HCT116 (cell line): ENCODE measurements around the gene ATL1.

Source experiments
- CEBPB ChIP-seq: IDR thresholded peaks from 2 replicates; pipeline ENCODE4 v1.6.1; 2012; ENCODE audit warnings: low read depth
- CTCF ChIP-seq, 3 experiments: fragments of 200-600 bp in 1 of 3; sonication (generic) in 1 of 3; IDR thresholded peaks in 2 of 3; conservative IDR thresholded peaks in 1 of 3; 2 replicates each; pipeline ENCODE4 v1.5.1; 2012 to 2017; ENCODE audit warnings: low read depth in 2 of 3, low read length in 2 of 3, antibody characterized with exemption in 1 of 3, borderline replicate concordance in 1 of 3, control low read depth in 1 of 3, mild to moderate bottlenecking in 1 of 3, mixed read lengths in 1 of 3, mixed run types in 1 of 3, moderate library complexity in 1 of 3; ENCODE audit not compliant: insufficient read depth in 1 of 3
- EZH2 ChIP-seq: fragments of 200-600 bp; sonication (generic); IDR thresholded peaks from 2 replicates; pipeline ENCODE4 v1.6.1; 2017; ENCODE audit warnings: antibody characterized with exemption, mixed run types
- EZH2phosphoT487 ChIP-seq: fragments of 200-600 bp; IDR thresholded peaks from 2 replicates; pipeline ENCODE4 v1.6.1; 2018; ENCODE audit warnings: antibody characterized with exemption, borderline replicate concordance
- JUND ChIP-seq: IDR thresholded peaks from 2 replicates; pipeline ENCODE4 v1.6.1; 2012
- POLR2A ChIP-seq: IDR thresholded peaks from 2 replicates; pipeline ENCODE4 v1.7.0; 2011; ENCODE audit warnings: borderline replicate concordance; ENCODE audit not compliant: insufficient read depth, insufficient read length; ENCODE audit errors: extremely low read depth
- POLR2AphosphoS5 ChIP-seq: IDR thresholded peaks from 2 replicates; pipeline ENCODE4 v1.6.1; 2011; ENCODE audit warnings: mild to moderate bottlenecking, low read depth, low read length, moderate library complexity
- RAD21 ChIP-seq: IDR thresholded peaks from 2 replicates; pipeline ENCODE4 v1.6.1; 2012; ENCODE audit warnings: low read depth, mild to moderate bottlenecking
- REST ChIP-seq: IDR thresholded peaks from 2 replicates; pipeline ENCODE4 v1.6.1; 2012; ENCODE audit warnings: low read depth
- TCF7L2 ChIP-seq: IDR thresholded peaks from 2 replicates; pipeline ENCODE4 v1.7.0; 2011; ENCODE audit warnings: borderline replicate concordance, inconsistent platforms; ENCODE audit not compliant: insufficient read depth, insufficient read length; ENCODE audit errors: extremely low read depth
- YY1 ChIP-seq: IDR thresholded peaks from 2 replicates; pipeline ENCODE4 v1.6.1; 2011; ENCODE audit warnings: low read length, low read depth, moderate library complexity, mild to moderate bottlenecking; ENCODE audit not compliant: insufficient replicate concordance; ENCODE audit errors: extremely low read depth

- TF ChIP-seq CEBPB: no peak
- no peak for TF ChIP-seq RAD21
- no peak for TF ChIP-seq JUND
- no peak for TF ChIP-seq CTCF (IDR thresholded peaks at IDR 0.05 in 2 of 3, conservative IDR thresholded peaks at IDR 0.05 in 1 of 3; ENCODE audit: borderline replicate concordance in 1 of 3, insufficient read depth in 1 of 3, low read depth in 2 of 3, low read length in 2 of 3)
- no peak for TF ChIP-seq EZH2phosphoT487
- TF ChIP-seq POLR2AphosphoS5: no peak
- no peak for TF ChIP-seq POLR2A
- no peak for TF ChIP-seq YY1
- TF ChIP-seq REST: no peak
- TF ChIP-seq EZH2: no peak
- TF ChIP-seq TCF7L2: no peak
Measured at GRCh38 chr14:50534416-50534815, 25.5 kb upstream of the ATL1 start.
